K562 (cell line): ENCODE data around the gene GRIK5. TPM values are rescaled to one million over a fixed set of nuclear protein-coding genes. Genes with fewer than 3 reads are reported as not detected.

Source experiments
- ATAC-seq: fragments of 200-7000 bp; cut with Tn5 transposase; 3 replicates; pipeline ENCODE4 v1.9.1; 2020; ENCODE audit warnings: moderate library complexity
- BruUV-seq: library from RNA; stranded (reverse); fragments of 400-500 nt; replicated peaks from 2 replicates; lab custom pipeline; 2021; lab: Mats Ljungman, UMichigan
- CTCF ChIA-PET: fragments of 300-600 bp; formaldehyde crosslinking; extraction: SDS; loops from one replicate; lab custom pipeline; 2021; ENCODE audit warnings: low intra/inter-chr PET ratio; lab: Yijun Ruan, JAX
- POLR2A ChIA-PET: fragments of 300-600, 350-650 bp; sonication (Branson Sonifier 250); formaldehyde crosslinking; extraction: SDS; loops from one replicate; lab custom pipeline; 2021; ENCODE audit warnings: antibody characterized with exemption, inconsistent platforms; lab: Yijun Ruan, JAX
- DNase-seq, 4 experiments: peaks; one replicate each; pipeline versions ENCODE4 v3.0.0 to v3.0.0-alpha.2; 2011 to 2018; ENCODE audit warnings: low spot score in 3 of 4, mixed read lengths in 3 of 4; ENCODE audit errors: extremely low read depth in 1 of 4
- FAIRE-seq: peaks from 2 replicates; lab custom pipeline; 2011; peaks lifted over from hg19 to GRCh38; lab: Jason Lieb, UNC
- H2AFZ ChIP-seq: 2 replicates; pipeline ENCODE4 v1.6.0; 2011; ENCODE audit warnings: low read depth, low read length, control low read depth, inconsistent platforms
- H3K27ac ChIP-seq: fragments of 200-600 bp; 3 replicates; pipeline ENCODE4 v1.8.0; 2011; ENCODE audit warnings: low read depth, mild to moderate bottlenecking, control low read depth, inconsistent platforms, low read length, moderate library complexity, mixed read lengths; ENCODE audit errors: extremely low read depth
- H3K27me3 ChIP-seq, 2 experiments: fragments of 300-600 bp in 1 of 2; 2 replicates in 1 of 2; 3 replicates in 1 of 2; pipeline versions ENCODE4 v1.6.0 to v1.8.0; 2011; ENCODE audit warnings: inconsistent platforms in 2 of 2, low read length in 2 of 2, mild to moderate bottlenecking in 1 of 2, mixed read lengths in 1 of 2, moderate library complexity in 1 of 2; ENCODE audit not compliant: control insufficient read depth in 2 of 2, insufficient read depth in 2 of 2
- H3K36me3 ChIP-seq: fragments of 300-600 bp; 3 replicates; pipeline ENCODE4 v1.8.0; 2011; ENCODE audit warnings: mild to moderate bottlenecking, low read length, inconsistent platforms; ENCODE audit not compliant: control insufficient read depth, insufficient read depth
- H3K4me1 ChIP-seq, 2 experiments: fragments of 200-600 bp in 1 of 2; replicated peaks in 1 of 2; 2 replicates in 1 of 2; 3 replicates in 1 of 2; pipeline versions ENCODE4 v1.5.1 to v1.8.0; 2011; ENCODE audit warnings: inconsistent platforms in 2 of 2, low read length in 2 of 2, mild to moderate bottlenecking in 1 of 2, mixed read lengths in 1 of 2, moderate library complexity in 1 of 2; ENCODE audit not compliant: control insufficient read depth in 2 of 2, insufficient read depth in 2 of 2
- H3K4me2 ChIP-seq: 2 replicates; pipeline ENCODE4 v1.6.1; 2011; ENCODE audit warnings: low read length, control low read depth, inconsistent platforms, mixed read lengths; ENCODE audit not compliant: insufficient read depth
- H3K4me3 ChIP-seq: fragments of 200-600 bp; sonication (generic), shearing (Covaris generic); 2 replicates; pipeline ENCODE4 v1.5.1; 2016; ENCODE audit warnings: control low read depth, inconsistent platforms
- H3K79me2 ChIP-seq: fragments of 200-600 bp; 3 replicates; pipeline ENCODE4 v1.8.0; 2011; ENCODE audit warnings: low read length, inconsistent platforms; ENCODE audit not compliant: control insufficient read depth, insufficient read depth
- H3K9ac ChIP-seq, 2 experiments: 2 replicates each; pipeline versions ENCODE4 v1.6.0 to v1.6.1; 2011; ENCODE audit warnings: low read depth in 2 of 2, low read length in 2 of 2, control low read depth in 1 of 2, inconsistent platforms in 1 of 2, mild to moderate bottlenecking in 1 of 2, mixed read lengths in 1 of 2; ENCODE audit not compliant: insufficient read depth in 1 of 2
- H3K9me1 ChIP-seq: one replicate; pipeline ENCODE4 v1.6.0; 2011; ENCODE audit warnings: inconsistent platforms, mild to moderate bottlenecking, low read length, moderate library complexity; ENCODE audit not compliant: control insufficient read depth, insufficient read depth
- H3K9me3 ChIP-seq: replicated peaks from 2 replicates; pipeline ENCODE4 v1.5.1; 2011; ENCODE audit warnings: low read depth, low read length, inconsistent platforms; ENCODE audit not compliant: control insufficient read depth, insufficient read depth
- H4K20me1 ChIP-seq: replicated peaks from 2 replicates; pipeline ENCODE4 v1.6.1; 2011; ENCODE audit warnings: low read length, inconsistent platforms, mixed read lengths; ENCODE audit not compliant: control insufficient read depth, insufficient read depth
- CTCF ChIP-seq, 3 experiments: IDR thresholded peaks in 2 of 3; conservative IDR thresholded peaks in 1 of 3; 2 replicates each; pipeline ENCODE4 v1.5.1; 2011 to 2012; ENCODE audit warnings: low read length in 3 of 3, mild to moderate bottlenecking in 3 of 3, control low read depth in 2 of 3, improper control_type of control experiment in 1 of 3, inconsistent platforms in 1 of 3, low read depth in 1 of 3, mixed read lengths in 1 of 3, moderate library complexity in 1 of 3; ENCODE audit not compliant: insufficient read depth in 2 of 3
- E2F8 ChIP-seq: fragments of 450-650 bp; IDR thresholded peaks from 2 replicates; pipeline ENCODE4 v1.7.1; 2018; ENCODE audit warnings: mild to moderate bottlenecking, low read depth; ENCODE audit not compliant: partially characterized antibody
- GABPB1 ChIP-seq: sonication (generic); formaldehyde crosslinking; IDR thresholded peaks from 2 replicates; pipeline ENCODE4 v1.8.0; 2022; ENCODE audit warnings: mild to moderate bottlenecking, missing genetic modification reagents
- HCFC1 ChIP-seq: IDR thresholded peaks from 2 replicates; pipeline ENCODE4 v1.6.1; 2012; ENCODE audit warnings: low read depth, low read length, improper control_type of control experiment
- HDAC1 ChIP-seq, 2 experiments: fragments of 450-650 bp; IDR thresholded peaks; 2 replicates each; pipeline ENCODE4 v1.6.1; 2016 to 2017; ENCODE audit warnings: inconsistent platforms in 1 of 2, mild to moderate bottlenecking in 1 of 2, moderate library complexity in 1 of 2
- HMBOX1 ChIP-seq: sonication (generic); IDR thresholded peaks from 2 replicates; pipeline ENCODE4 v1.6.1; 2016
- JUND ChIP-seq, 2 experiments: IDR thresholded peaks; 2 replicates in 1 of 2; 3 replicates in 1 of 2; pipeline ENCODE4 v1.6.1; 2011; ENCODE audit warnings: borderline replicate concordance in 2 of 2, low read depth in 2 of 2, low read length in 2 of 2, improper control_type of control experiment in 1 of 2, missing biosample characterization in 1 of 2, missing genetic modification characterization in 1 of 2, missing genetic modification reagents in 1 of 2
- MAZ ChIP-seq, 2 experiments: fragments of 450-650 bp in 1 of 2; sonication (generic) in 1 of 2; formaldehyde crosslinking; IDR thresholded peaks in 1 of 2; conservative IDR thresholded peaks in 1 of 2; 2 replicates each; pipeline versions ENCODE4 v1.4.0 to v1.5.0; 2020; ENCODE audit warnings: mild to moderate bottlenecking in 1 of 2, missing genetic modification reagents in 1 of 2
- POLR2B ChIP-seq: fragments of 450-650 bp; IDR thresholded peaks from 2 replicates; pipeline ENCODE4 v1.6.1; 2018; ENCODE audit warnings: low read depth; ENCODE audit not compliant: partially characterized antibody
- SAFB ChIP-seq: fragments of 200-400 bp; formaldehyde crosslinking; IDR thresholded peaks from 2 replicates; pipeline ENCODE4 v1.6.1; 2017; ENCODE audit warnings: low read depth, low read length, borderline replicate concordance
- SREBF2 ChIP-seq: sonication (generic); formaldehyde crosslinking; IDR thresholded peaks from 2 replicates; pipeline ENCODE4 v1.4.0; 2020; ENCODE audit warnings: mild to moderate bottlenecking, missing genetic modification reagents
- XRCC5 ChIP-seq: fragments of 200-400 bp; formaldehyde crosslinking; IDR thresholded peaks from 2 replicates; pipeline ENCODE4 v1.6.1; 2017; ENCODE audit warnings: low read depth, mild to moderate bottlenecking, low read length
- ZKSCAN1 ChIP-seq: fragments of 150-350 bp; IDR thresholded peaks from 2 replicates; pipeline ENCODE4 v1.6.1; 2016; ENCODE audit warnings: low read depth, low read length
- ZNF24 ChIP-seq: fragments of 450-650 bp; IDR thresholded peaks from 2 replicates; pipeline ENCODE4 v1.6.1; 2016
- WGBS: fragments of 100-300 bp; shearing (Covaris generic); methylation state at CpG from one replicate; pipeline ENCODE4 v1.1.6; 2016; ENCODE audit warnings: low coverage, mixed read lengths; ENCODE audit not compliant: insufficient coverage; ENCODE audit errors: missing lambda C conversion rate; 5-methylcytosine and 5-hydroxymethylcytosine counted together
- in situ Hi-C: fragments of 300-500 bp; cut with MboI; formaldehyde crosslinking; loops from 4 replicates; pipeline ENCODE4 v1.15.0; 2018; ENCODE audit warnings: inconsistent platforms, mixed read lengths
- intact Hi-C: fragments of 100-400 bp; cut with micrococcal nuclease; formaldehyde crosslinking; loops from 2 replicates; pipeline ENCODE4 v1.14.2; 2022
- polyA plus RNA-seq, 8 experiments: library from polyadenylated mRNA; depleted of rRNA in 4 of 8; stranded (reverse) in 5 of 8; unstranded in 3 of 8; fragments of >200 nt; fragmentation: Nextera tagmentation in 2 of 8; fragmentation: Illumina TruSeq in 1 of 8; extraction: Ambion mirVana in 2 of 8; extraction: Trizol in 1 of 8; gene quantifications; 2 replicates each; pipeline versions ENCODE4 v1.2.1 to v1.2.3, GENCODE V29; 2011 to 2014; ENCODE audit warnings: inconsistent platforms in 1 of 8, missing spikeins in 1 of 8
- total RNA-seq, 7 experiments: library from RNA; depleted of rRNA in 6 of 7; stranded (reverse); fragments of >200 nt in 6 of 7; fragmentation: Illumina TruSeq in 2 of 7; extraction: Trizol in 2 of 7; gene quantifications; 2 replicates each; pipeline versions ENCODE4 v1.2.1 to v1.2.3, GENCODE V29; 2011 to 2021; ENCODE audit warnings: low replicate concordance in 1 of 7

Gene GRIK5
- total and polyA plus RNA-seq, 9 of the 15 experiments (the other 6 are each of a cell fraction or from before 2014, with no cell fraction given): 0.04 to 0.55 (median 0.27) TPM; not detected in 2

- peak; percentile 98 for ATAC-seq
- FAIRE-seq: peak; percentile 93
- Histone ChIP-seq H3K9me1 (no peaks in the 10 kb centered on the region), H3K9me3 (no peaks in the 10 kb centered on the region), H4K20me1 (0 out of 2 replicates have a peak, but pooled peaks cover under 1% of the 10 kb centered on the region), H3K36me3 (no peaks in the 10 kb centered on the region), H3K27me3 (peaks cover under 1 to 19% of the 10 kb centered on the region in 2 experiments; a peak in 2 of 5 replicates), H3K79me2 (no peaks in the 10 kb centered on the region), H3K4me1 (peaks cover 0 to 5% of the 10 kb centered on the region in 2 experiments; a peak in 2 of 5 replicates), H2AFZ (peak overlapping the region; percentile 57; the same call in 1 of the 2 replicates), H3K4me2 (no peak overlapping the region), H3K4me3 (no peak overlapping the region), H3K9ac (no peak overlapping the region; a peak in 1 of 4 replicates), H3K27ac (no peak overlapping the region)
- intact Hi-C loops (loop anchor here (1.0 kb wide), 2 partner anchors 76 to 325 kb away; no protein-coding TSS in a partner anchor), in situ Hi-C loops (loop anchor here (5.0 to 25.0 kb wide), 2 partner anchors 324 to 429 kb away; partner anchors contain the start of gene CEACAM1)
- ChIA-PET CTCF (interaction anchor here (0.5 to 2.1 kb wide), 20 partner anchors 10 to 420 kb away, joined by 3 to 24 read pairs (median 3); partner anchors contain the start of genes CEACAM1, CNFN and MEGF8), POLR2A (no interaction called here)
- no TSS peak for BruUV-seq
- DNase-seq: peak; percentile 85 to 91 (median 87)
- 15% methylated on average over 16 of the region's 16 CpGs for WGBS
- peak; percentile 33 for TF ChIP-seq E2F8
- no peak for TF ChIP-seq GABPB1 (CRISPR knock-in tag)
- TF ChIP-seq SREBF2: no peak
- peak; percentile 82 for TF ChIP-seq XRCC5
- no peak for TF ChIP-seq SAFB
- peak; percentile 70 for TF ChIP-seq JUND (IDR thresholded peaks at IDR 0.05; ENCODE audit: borderline replicate concordance, low read depth, low read length)
- no peak for TF ChIP-seq JUND (tag; IDR thresholded peaks at IDR 0.05; ENCODE audit: borderline replicate concordance, low read depth, low read length)
- TF ChIP-seq HMBOX1: 0 out of 2 replicates have a peak, but pooled peaks have one; percentile 19
- TF ChIP-seq MAZ (CRISPR knock-in tag; conservative IDR thresholded peaks at IDR 0.05 in 1 of 2, IDR thresholded peaks at IDR 0.05 in 1 of 2): peak in 1 of 2 experiments; percentile 55; a peak in 1 of 4 replicates
- TF ChIP-seq HCFC1: peak; percentile 28; the same call in 1 of the 2 replicates
- no peak for TF ChIP-seq POLR2B
- TF ChIP-seq HDAC1 (IDR thresholded peaks at IDR 0.05): no peak
- peak; percentile 100 for TF ChIP-seq CTCF (IDR thresholded peaks at IDR 0.05 in 2 of 3, conservative IDR thresholded peaks at IDR 0.05 in 1 of 3; ENCODE audit: insufficient read depth in 2 of 3, low read depth in 1 of 3, low read length in 3 of 3)
- 0 out of 2 replicates have a peak, but pooled peaks have one; percentile 25 for TF ChIP-seq ZKSCAN1
- peak; percentile 48; the same call in 1 of the 2 replicates for TF ChIP-seq ZNF24
These were observed 38.8 kb upstream of the GRIK5 start for GRCh38 chr19:42108527-42109389.
